Tibial nerve (tissue), 4 donors: ENCODE results near the gene FAAH.

ENCODE experiments used
- EP300 ChIP-seq, 2 donors: sonication (generic); formaldehyde crosslinking; IDR thresholded peaks; one replicate each; pipeline ENCODE4 v1.6.1; 2017; ENCODE audit warnings: antibody characterized with exemption in 2 of 2, mild to moderate bottlenecking in 1 of 2
- POLR2A ChIP-seq, 2 donors: fragments of 450-650 bp; IDR thresholded peaks; one replicate each; pipeline ENCODE4 v1.6.1; 2017; ENCODE audit warnings: antibody characterized with exemption in 2 of 2, mild to moderate bottlenecking in 2 of 2, moderate library complexity in 2 of 2
- TF ChIP-seq, protein P1 (sequence below), 5 experiments: fragments of 200-600 bp in 3 of 5; fragments of 450-650 bp in 2 of 5; sonication (generic) in 3 of 5; IDR thresholded peaks; one replicate each; pipeline ENCODE4 v1.5.1; 2016 to 2019; ENCODE audit warnings: antibody characterized with exemption in 5 of 5, mild to moderate bottlenecking in 3 of 5, moderate library complexity in 2 of 5

DNA sequence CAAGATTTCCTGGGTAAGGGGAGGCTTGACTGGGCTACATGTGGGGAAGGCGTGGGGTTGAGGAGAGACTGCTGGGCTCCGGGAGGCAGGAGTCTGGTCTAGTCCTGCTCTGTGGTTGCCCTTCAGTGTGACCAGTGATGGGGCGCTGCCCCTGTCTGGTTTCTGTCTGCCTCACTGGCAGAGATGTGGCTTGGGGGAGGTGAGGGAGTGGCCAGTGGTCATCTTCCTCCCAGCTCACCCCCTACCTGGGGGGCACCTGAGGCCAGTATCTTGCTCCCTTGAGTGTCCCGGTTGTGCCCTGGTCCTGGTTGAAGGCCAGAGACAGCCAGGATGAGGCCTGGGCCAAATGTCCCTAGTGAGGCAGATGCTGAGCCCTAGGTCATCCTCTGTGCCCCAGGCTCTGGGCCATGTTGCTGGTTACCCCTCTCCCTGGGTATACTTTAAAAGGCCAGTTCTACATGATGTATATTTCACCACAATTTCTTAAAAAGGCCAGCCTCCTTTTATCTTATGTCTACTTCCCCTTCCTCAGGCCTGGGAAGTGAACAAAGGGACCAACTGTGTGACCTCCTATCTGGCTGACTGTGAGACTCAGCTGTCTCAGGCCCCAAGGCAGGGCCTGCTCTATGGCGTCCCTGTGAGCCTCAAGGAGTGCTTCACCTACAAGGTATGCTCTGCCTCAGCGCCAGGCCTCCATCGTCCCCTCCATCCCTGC is 10.5 kb downstream of the FAAH start:
- no peak for TF ChIP-seq POLR2A (IDR thresholded peaks at IDR 0.05)
- TF ChIP-seq, protein P1, sequence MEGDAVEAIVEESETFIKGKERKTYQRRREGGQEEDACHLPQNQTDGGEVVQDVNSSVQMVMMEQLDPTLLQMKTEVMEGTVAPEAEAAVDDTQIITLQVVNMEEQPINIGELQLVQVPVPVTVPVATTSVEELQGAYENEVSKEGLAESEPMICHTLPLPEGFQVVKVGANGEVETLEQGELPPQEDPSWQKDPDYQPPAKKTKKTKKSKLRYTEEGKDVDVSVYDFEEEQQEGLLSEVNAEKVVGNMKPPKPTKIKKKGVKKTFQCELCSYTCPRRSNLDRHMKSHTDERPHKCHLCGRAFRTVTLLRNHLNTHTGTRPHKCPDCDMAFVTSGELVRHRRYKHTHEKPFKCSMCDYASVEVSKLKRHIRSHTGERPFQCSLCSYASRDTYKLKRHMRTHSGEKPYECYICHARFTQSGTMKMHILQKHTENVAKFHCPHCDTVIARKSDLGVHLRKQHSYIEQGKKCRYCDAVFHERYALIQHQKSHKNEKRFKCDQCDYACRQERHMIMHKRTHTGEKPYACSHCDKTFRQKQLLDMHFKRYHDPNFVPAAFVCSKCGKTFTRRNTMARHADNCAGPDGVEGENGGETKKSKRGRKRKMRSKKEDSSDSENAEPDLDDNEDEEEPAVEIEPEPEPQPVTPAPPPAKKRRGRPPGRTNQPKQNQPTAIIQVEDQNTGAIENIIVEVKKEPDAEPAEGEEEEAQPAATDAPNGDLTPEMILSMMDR (IDR thresholded peaks at IDR 0.05), result no peak
- no peak for TF ChIP-seq EP300 (IDR thresholded peaks at IDR 0.05)
